Measurements from ENCODE around the gene SLC5A2. TPM values are rescaled to one million over a fixed set of nuclear protein-coding genes. Genes with fewer than 3 reads are reported as not detected.
A peak's percentile ranks its signal among the peaks of the same experiment; 100 is the strongest.

Gene SLC5A2
- total RNA-seq, 2 experiments from 2014 or later = not detected

- POLR2A ChIA-PET = no interaction called here
Measured at GRCh38 chr16:31489616-31490584, 7.0 kb downstream of the SLC5A2 start.

GRCh38 chr16:31491778-31492418, 9.0 kb downstream of the SLC5A2 start:
- no peaks in the 10 kb centered on the region for H4K20me1 ChIP-seq (ENCODE audit: insufficient read depth, low read length)
- peaks cover 4% of the 10 kb centered on the region for H3K4me1 ChIP-seq (ENCODE audit: insufficient read depth, low read length, poor library complexity, severe bottlenecking)
- ChIA-PET POLR2A (interaction anchor here (0.5 to 1.2 kb wide), 6 partner anchors 9 to 473 kb away, joined by 3 to 5 read pairs (median 4); partner anchors contain the start of gene RUSF1), CTCF (ENCODE audit: unreplicated experiment) (no interaction called here)
- no peaks in the 10 kb centered on the region for H3K9me2 ChIP-seq (ENCODE audit: insufficient read depth, low read length)
- no TSS peak for BruUV-seq (replicated peaks)
- no peak for DNase-seq (ENCODE audit: low spot score)
- H3K79me2 ChIP-seq (ENCODE audit: insufficient read depth, low read depth, low read length) = no peaks in the 10 kb centered on the region
- H2AFZ ChIP-seq (ENCODE audit: low read length) = no peak overlapping the region
- H3K36me3 ChIP-seq (ENCODE audit: insufficient read depth, low read length) = no peaks in the 10 kb centered on the region
- TF ChIP-seq EZH2phosphoT487 (IDR thresholded peaks at IDR 0.05; ENCODE audit: borderline replicate concordance, low read depth, low read length) = no peak
- TF ChIP-seq CTCF (conservative IDR thresholded peaks at IDR 0.05; ENCODE audit: low read length) = no peak
- no peak overlapping the region for H3K27ac ChIP-seq (ENCODE audit: low read depth, low read length, poor library complexity, severe bottlenecking)
- H3K4me3 ChIP-seq (ENCODE audit: low read depth, low read length, poor library complexity, severe bottlenecking) = no peak overlapping the region
- intact Hi-C loops (cut with micrococcal nuclease; ENCODE audit: unreplicated experiment) = no loop called here
- no peak overlapping the region for H3K4me2 ChIP-seq (ENCODE audit: low read length)
- no peaks in the 10 kb centered on the region for H3K9me3 ChIP-seq (ENCODE audit: low read length)

More at GRCh38 chr16:31489616-31490584, 7.0 kb downstream of the SLC5A2 start:
- no peak overlapping the region for H3K4me2 ChIP-seq (ENCODE audit: low read length)
- no peaks in the 10 kb centered on the region for H3K79me2 ChIP-seq (ENCODE audit: insufficient read depth, low read depth, low read length)
- no peak overlapping the region for H2AFZ ChIP-seq (ENCODE audit: low read length)
- no peaks in the 10 kb centered on the region for H4K20me1 ChIP-seq (ENCODE audit: insufficient read depth, low read length)
- H3K4me3 ChIP-seq (ENCODE audit: low read depth, low read length, poor library complexity, severe bottlenecking) = no peak overlapping the region
- peaks cover 4% of the 10 kb centered on the region for H3K4me1 ChIP-seq (ENCODE audit: insufficient read depth, low read length, poor library complexity, severe bottlenecking)
- H3K27ac ChIP-seq (ENCODE audit: low read depth, low read length, poor library complexity, severe bottlenecking) = no peak overlapping the region
- no peaks in the 10 kb centered on the region for H3K9me3 ChIP-seq (ENCODE audit: low read length)
- no peak for TF ChIP-seq EZH2phosphoT487 (IDR thresholded peaks at IDR 0.05; ENCODE audit: borderline replicate concordance, low read depth, low read length)
- TF ChIP-seq CTCF (conservative IDR thresholded peaks at IDR 0.05; ENCODE audit: low read length) = no peak
- H3K36me3 ChIP-seq (ENCODE audit: insufficient read depth, low read length) = no peaks in the 10 kb centered on the region
- intact Hi-C loops (cut with micrococcal nuclease; ENCODE audit: unreplicated experiment) = no loop called here
- TSS peak; percentile 66 for BruUV-seq (replicated peaks)
- CTCF ChIA-PET (ENCODE audit: unreplicated experiment) = no interaction called here
- H3K9me2 ChIP-seq (ENCODE audit: insufficient read depth, low read length) = no peaks in the 10 kb centered on the region
- DNase-seq (ENCODE audit: low spot score) = no peak

Measured in OCI-LY7 (cell line).